ENCODE measurements around the gene NT5E. TPM values are rescaled to one million over a fixed set of nuclear protein-coding genes. Genes with fewer than 3 reads are reported as not detected.

The NT5E gene
- total RNA-seq, 1 experiment from 2014 or later, result 76.5 TPM

- intact Hi-C loops (cut with micrococcal nuclease; ENCODE audit: unreplicated experiment), result no loop called here
- H3K36me3 Mint-ChIP-seq (ENCODE audit: insufficient read depth, unreplicated experiment), result peaks cover 30% of the 10 kb centered on the region
- H3K27me3 Mint-ChIP-seq (ENCODE audit: unreplicated experiment), result no peaks in the 10 kb centered on the region
- no TSS peak for BruUV-seq (replicated peaks)
- H3K27ac Mint-ChIP-seq (ENCODE audit: unreplicated experiment), result no peak overlapping the region
- no peak overlapping the region for H3K4me3 Mint-ChIP-seq (ENCODE audit: low read depth, unreplicated experiment)
- TF ChIP-seq CTCF (IDR thresholded peaks at IDR 0.05; ENCODE audit: unreplicated experiment), result no peak
- H3K4me1 Mint-ChIP-seq (ENCODE audit: low read depth, unreplicated experiment), result peaks cover 64% of the 10 kb centered on the region
- no peak for DNase-seq
- H3K9me3 Mint-ChIP-seq (ENCODE audit: low read depth, unreplicated experiment), result no peaks in the 10 kb centered on the region
- CTCF ChIA-PET, result interaction anchor here (1.0 kb wide), 1 partner anchor 15 kb away, joined by 3 read pairs; no protein-coding TSS in a partner anchor
Observed at GRCh38 chr6:85468326-85468725, 18.4 kb downstream of the NT5E start.

- Mint-ChIP-seq H3K36me3 (ENCODE audit: insufficient read depth, unreplicated experiment) (peaks cover 24% of the 10 kb centered on the region), H3K27me3 (ENCODE audit: unreplicated experiment) (no peaks in the 10 kb centered on the region), H3K4me1 (ENCODE audit: low read depth, unreplicated experiment) (peaks cover 53% of the 10 kb centered on the region), H3K9me3 (ENCODE audit: low read depth, unreplicated experiment) (no peaks in the 10 kb centered on the region), H3K4me3 (ENCODE audit: low read depth, unreplicated experiment) (no peak overlapping the region), H3K27ac (ENCODE audit: unreplicated experiment) (peak overlapping the region; percentile 30)
- CTCF ChIA-PET, result interaction anchor here (0.6 to 1.0 kb wide), 2 partner anchors 18 to 36 kb away, joined by 3 to 4 read pairs; no protein-coding TSS in a partner anchor
- intact Hi-C loops (cut with micrococcal nuclease; ENCODE audit: unreplicated experiment), result no loop called here
- no peak for DNase-seq
- BruUV-seq (replicated peaks), result no TSS peak
- TF ChIP-seq CTCF (IDR thresholded peaks at IDR 0.05; ENCODE audit: unreplicated experiment), result no peak
Observed at GRCh38 chr6:85469276-85470022, 19.6 kb downstream of the NT5E start.

GRCh38 chr6:85470023-85470410 lies 20.1 kb downstream of the NT5E start:
- Mint-ChIP-seq H3K4me3 (ENCODE audit: low read depth, unreplicated experiment) (no peak overlapping the region), H3K36me3 (ENCODE audit: insufficient read depth, unreplicated experiment) (peaks cover 18% of the 10 kb centered on the region)
- DNase-seq, result no peak

GRCh38 chr6:85472744-85473143 lies 22.9 kb downstream of the NT5E start:
- Mint-ChIP-seq H3K4me3 (ENCODE audit: low read depth, unreplicated experiment) (no peak overlapping the region), H3K36me3 (ENCODE audit: insufficient read depth, unreplicated experiment) (peaks cover 16% of the 10 kb centered on the region), H3K4me1 (ENCODE audit: low read depth, unreplicated experiment) (peaks cover 35% of the 10 kb centered on the region), H3K27me3 (ENCODE audit: unreplicated experiment) (no peaks in the 10 kb centered on the region), H3K27ac (ENCODE audit: unreplicated experiment) (no peak overlapping the region), H3K9me3 (ENCODE audit: low read depth, unreplicated experiment) (no peaks in the 10 kb centered on the region)
- no TSS peak for BruUV-seq (replicated peaks)
- no peak for TF ChIP-seq CTCF (IDR thresholded peaks at IDR 0.05; ENCODE audit: unreplicated experiment)
- intact Hi-C loops (cut with micrococcal nuclease; ENCODE audit: unreplicated experiment), result no loop called here
- DNase-seq, result no peak
- CTCF ChIA-PET, result interaction anchor here (1.0 to 1.4 kb wide), 2 partner anchors 9 to 113 kb away, joined by 3 to 5 read pairs; no protein-coding TSS in a partner anchor

More at GRCh38 chr6:85470023-85470410, 20.1 kb downstream of the NT5E start:
- Mint-ChIP-seq H3K4me1 (ENCODE audit: low read depth, unreplicated experiment) (peaks cover 47% of the 10 kb centered on the region), H3K9me3 (ENCODE audit: low read depth, unreplicated experiment) (no peaks in the 10 kb centered on the region), H3K27ac (ENCODE audit: unreplicated experiment) (no peak overlapping the region), H3K27me3 (ENCODE audit: unreplicated experiment) (no peaks in the 10 kb centered on the region)
- no TSS peak for BruUV-seq (replicated peaks)
- TF ChIP-seq CTCF (IDR thresholded peaks at IDR 0.05; ENCODE audit: unreplicated experiment), result no peak
- intact Hi-C loops (cut with micrococcal nuclease; ENCODE audit: unreplicated experiment), result no loop called here
- CTCF ChIA-PET, result interaction anchor here (0.6 to 1.0 kb wide), 2 partner anchors 18 to 36 kb away, joined by 3 to 4 read pairs; no protein-coding TSS in a partner anchor

Data from Calu3 (cell line).